ENCODE data around the gene GTF3C6.
"Not testable (repeated sequence)": the region's sequence is repeated elsewhere in the genome, so short reads cannot be mapped to it uniquely, and the experiment has no call there.

GTF3C6 gene, protein sequence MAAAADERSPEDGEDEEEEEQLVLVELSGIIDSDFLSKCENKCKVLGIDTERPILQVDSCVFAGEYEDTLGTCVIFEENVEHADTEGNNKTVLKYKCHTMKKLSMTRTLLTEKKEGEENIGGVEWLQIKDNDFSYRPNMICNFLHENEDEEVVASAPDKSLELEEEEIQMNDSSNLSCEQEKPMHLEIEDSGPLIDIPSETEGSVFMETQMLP
- total RNA-seq, result 23.7 to 27.3 reads per million in 2 donors

DNA sequence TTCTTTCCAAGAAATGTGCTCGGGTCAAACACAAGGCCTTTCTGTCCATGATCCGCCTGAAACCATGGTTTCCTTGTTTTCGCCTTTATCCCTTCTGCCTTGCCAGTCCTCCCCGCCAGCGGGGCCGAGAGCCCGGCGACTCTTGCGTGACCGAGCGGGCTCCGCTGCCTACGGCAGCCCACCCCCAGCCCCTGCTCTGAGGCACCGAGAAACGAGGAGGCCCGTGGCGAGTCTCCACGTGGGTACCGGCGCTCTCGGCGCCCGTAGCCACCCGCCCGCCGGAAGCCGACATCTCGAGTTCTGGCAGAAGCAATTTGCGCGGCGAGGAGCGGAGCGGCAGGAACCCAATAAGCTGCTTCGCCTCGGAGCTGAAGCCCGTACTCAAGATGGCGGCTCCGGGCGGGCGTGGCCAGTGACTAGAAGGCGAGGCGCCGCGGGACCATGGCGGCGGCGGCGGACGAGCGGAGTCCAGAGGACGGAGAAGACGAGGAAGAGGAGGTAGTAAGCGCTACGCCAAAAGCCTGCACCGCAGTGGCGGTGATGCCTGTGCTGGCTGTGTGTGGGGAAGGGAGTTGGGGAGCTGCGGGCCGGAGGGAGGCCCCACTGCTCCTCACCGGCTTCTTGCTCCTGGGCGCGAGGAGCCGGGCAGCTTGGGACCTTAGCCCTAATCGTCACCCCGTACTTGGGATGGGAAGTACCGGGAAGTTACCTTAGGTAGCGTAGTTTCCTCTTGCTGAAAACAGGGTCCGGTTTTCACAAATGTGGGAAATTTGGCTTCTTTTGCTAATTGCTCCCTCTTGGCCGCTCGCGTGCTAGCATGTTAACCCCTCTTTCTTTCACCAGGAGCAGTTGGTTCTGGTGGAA lies at the start of gene GTF3C6:
Gene GTF3C6, plus strand, starts transcription at position 378 of the 864 bp plus-strand sequence. Its CDS starts 64 bp downstream, at position 442.
- peak; percentile 84 for DNase-seq

DNA sequence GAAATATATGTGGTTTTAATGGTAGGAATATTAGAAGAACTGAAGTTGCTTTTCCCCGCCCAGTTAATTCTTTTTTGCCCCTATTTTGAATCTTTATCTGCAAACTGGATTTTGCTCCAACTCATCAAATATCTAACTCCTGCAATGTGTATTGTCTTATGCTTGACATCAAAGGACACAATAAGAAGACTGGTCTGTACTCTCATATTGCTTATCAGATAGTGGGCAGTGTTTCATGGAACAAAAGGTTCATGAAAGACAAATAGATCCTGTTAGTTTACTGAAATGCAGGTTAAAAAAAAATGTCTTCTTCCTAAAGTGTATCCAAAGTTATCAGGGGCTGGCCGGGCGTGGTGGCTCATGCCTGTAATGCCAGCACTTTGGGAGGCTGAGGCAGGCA lies 27.7 kb upstream of the GTF3C6 start:
- no peak for DNase-seq

GRCh38 chr6:110933912-110934311 lies 24.6 kb upstream of the GTF3C6 start:
- DNase-seq, result no peak

GRCh38 chr6:110934381-110934898 lies 24.1 kb upstream of the GTF3C6 start:
- DNase-seq, result no peak

GRCh38 chr6:110935171-110935570 lies 23.3 kb upstream of the GTF3C6 start:
- no peak for DNase-seq

DNA sequence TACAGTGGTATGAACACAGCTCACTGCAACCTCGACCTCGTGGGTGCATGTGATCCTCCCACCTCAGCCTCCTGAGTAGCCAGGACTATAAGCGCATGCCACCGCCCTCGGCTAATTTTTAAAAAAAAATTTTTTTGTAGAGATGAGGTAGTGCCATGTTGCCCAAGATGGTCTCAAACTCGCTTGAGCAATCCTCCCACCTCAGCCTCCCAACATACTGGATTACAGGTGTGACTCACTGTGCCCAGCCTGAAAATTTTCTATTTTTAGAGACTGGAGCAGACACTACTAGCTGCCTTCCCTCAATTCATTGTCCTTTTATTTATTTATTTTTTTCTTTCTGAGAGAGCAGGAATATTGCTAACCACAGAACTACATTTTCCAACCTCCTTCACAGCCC lies 20.3 kb upstream of the GTF3C6 start:
- DNase-seq, result no peak

- no peak for DNase-seq
Observed at GRCh38 chr6:110939429-110940200, 18.9 kb upstream of the GTF3C6 start.

DNA sequence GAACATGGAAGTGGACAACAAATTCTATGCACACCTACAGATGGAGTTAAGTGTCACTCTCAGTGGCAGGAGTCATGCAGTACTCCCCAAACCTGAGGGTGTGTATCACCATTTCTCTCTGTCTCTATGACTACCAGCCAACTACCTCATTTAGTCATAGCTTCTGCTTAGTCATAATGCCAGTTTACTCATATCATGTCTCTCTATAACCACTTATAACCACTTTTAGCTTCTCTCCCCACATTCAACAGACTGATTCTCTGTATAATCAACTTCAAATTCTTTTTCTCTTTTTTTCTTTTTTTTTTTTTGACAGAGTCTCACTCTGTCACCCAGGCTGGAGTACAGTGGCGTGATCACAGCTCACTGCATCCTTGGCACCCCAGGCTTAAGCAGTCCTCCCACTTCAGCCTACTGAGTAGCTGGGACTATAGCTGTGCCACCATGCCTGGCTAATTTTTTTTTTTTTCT lies 13.8 kb upstream of the GTF3C6 start:
- no peak for DNase-seq

DNA sequence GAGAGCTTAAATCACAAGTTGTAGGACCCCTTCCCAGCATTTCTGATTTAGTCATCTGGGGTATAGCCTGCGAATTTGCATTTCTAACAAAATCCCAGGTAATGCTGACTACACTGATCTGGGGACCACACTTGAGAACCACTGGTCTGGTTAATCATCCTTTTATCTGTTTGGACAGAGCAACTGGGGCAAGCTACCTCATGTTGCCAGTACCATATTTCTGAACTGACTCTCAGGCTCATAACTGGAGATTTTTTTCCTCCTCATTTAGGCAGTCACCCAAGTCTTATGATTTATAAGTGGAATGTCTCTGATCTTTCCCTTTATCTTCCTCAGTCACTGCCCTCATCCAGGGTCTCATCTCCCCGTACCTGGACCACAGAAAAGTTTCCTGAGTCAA lies 12.0 kb upstream of the GTF3C6 start:
- no peak for DNase-seq

- DNase-seq, result no peak
Observed at GRCh38 chr6:110949679-110950285, 8.7 kb upstream of the GTF3C6 start.

DNA sequence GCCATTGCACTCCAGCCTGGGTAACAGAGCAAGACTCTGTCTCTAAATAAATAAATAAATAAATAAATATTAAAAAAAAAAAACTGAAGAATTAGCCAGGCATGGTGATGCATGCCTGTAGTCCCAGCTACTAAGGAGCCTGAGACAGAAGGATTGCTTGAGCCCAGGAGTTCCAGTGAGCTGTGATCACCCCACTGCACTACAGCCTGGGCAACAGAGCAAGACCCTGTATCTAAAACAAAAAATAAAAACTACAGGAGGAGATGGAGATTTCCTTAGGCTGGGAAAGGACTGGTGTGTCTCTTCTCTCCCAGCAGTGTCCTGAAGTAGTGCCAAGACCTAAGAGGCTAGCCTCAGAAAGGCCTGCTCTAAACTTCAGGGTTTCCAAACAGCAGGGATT lies 8.1 kb upstream of the GTF3C6 start:
- DNase-seq, result no peak

GRCh38 chr6:110951008-110951407 lies 7.5 kb upstream of the GTF3C6 start:
- no peak for DNase-seq

DNA sequence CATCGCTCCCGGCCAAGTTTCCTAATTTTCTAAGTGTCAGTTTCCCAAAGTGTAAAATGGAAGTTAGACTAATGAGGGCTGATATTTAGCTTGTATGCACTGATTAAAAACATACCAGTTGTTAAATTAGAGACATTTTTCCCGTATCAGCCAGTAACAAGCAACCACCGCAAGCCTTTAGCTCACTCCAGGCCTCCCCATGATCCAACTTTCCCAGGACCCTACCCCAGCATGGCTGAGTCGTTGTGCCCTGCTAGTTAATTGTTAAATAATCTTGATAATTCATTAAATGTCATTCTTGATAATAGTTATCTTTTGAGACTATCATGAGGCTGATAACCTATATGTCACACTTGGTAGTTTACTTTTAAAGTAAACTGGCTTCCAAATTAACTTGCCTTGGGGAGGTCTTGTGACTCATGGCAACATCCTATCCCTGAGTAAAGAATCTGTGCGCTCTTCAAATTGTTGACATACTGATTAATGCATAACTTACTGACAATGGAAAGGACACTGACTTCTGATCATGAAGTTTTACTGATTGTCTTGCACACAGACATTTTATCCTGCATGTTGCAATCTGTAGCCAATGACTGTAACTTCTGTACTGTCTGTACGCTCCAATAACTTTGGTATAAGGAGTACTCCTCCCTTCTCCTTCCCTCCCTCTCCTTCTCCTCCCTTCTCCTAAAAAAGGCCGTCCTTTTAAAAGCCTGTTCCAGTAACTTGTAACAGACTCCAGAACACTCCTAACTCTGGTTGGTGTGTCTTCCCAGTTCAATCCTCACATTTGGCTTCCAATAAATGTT lies 6.3 kb upstream of the GTF3C6 start:
- no peak for DNase-seq

GRCh38 chr6:110953633-110954303 lies 4.7 kb upstream of the GTF3C6 start:
- DNase-seq, result no peak

DNA sequence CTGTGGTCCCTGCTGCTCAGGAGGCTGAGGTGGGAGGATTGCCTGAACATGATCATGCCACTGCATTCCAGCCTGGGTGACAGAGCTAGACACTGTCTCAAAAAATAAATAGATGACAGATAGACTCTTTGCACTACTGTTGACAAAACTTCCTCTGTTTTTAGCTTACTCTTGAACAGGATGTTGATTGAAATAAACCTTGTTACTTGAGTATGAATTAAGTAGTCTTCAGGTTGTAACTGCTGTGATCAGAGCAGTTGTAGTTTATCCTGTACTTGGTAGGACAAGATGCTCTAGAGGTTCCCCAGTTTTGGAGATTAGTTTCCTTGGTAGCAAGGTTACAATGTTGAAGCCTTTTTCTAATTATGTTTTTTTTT lies 1.5 kb downstream of the GTF3C6 start:
- no peak for DNase-seq

DNA sequence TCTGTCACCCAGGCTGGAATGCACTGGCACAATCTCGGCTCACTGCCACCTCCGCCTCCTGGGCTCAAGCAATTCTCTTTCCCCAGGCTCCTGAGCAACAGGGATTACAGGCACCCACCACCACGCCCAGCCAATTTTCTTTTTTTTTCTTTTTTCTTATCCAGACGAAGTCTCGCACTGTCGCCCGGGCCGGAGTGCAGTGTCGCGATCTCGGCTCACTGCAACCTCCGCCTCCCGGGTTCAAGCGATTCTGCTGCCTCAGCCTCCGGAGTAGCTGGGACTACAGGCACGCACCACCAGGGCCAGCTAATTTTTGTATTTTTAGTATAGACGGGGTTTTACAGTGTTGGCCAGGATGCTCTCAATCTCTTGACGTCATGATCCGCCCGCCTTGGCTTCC lies 4.1 kb downstream of the GTF3C6 start:
- not testable (repeated sequence) for DNase-seq

- no peak for DNase-seq
Observed at GRCh38 chr6:110965629-110966229, 7.2 kb downstream of the GTF3C6 start.

GRCh38 chr6:110968661-110969060 lies 10.2 kb downstream of the GTF3C6 start:
- not testable (repeated sequence) for DNase-seq

DNA sequence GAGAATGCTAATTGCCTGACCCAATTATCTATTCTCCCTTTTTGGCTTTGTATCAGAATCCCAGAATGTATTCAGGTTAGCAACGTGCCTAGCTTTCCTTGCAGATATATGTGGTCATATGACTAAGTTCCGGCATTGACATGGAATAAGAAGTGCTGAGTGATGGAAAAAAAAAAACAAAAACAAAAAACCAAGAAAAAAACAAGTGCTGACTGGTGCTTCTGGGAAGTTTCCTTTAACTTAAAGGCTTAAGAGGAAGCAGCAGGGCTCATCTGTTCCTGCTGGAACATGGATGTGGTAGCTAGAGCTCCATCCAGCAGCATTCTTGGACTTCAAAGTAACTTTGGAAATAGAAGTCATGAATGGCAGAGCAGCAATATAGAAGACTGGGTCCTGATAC lies 13.0 kb downstream of the GTF3C6 start:
- DNase-seq, result no peak

DNA sequence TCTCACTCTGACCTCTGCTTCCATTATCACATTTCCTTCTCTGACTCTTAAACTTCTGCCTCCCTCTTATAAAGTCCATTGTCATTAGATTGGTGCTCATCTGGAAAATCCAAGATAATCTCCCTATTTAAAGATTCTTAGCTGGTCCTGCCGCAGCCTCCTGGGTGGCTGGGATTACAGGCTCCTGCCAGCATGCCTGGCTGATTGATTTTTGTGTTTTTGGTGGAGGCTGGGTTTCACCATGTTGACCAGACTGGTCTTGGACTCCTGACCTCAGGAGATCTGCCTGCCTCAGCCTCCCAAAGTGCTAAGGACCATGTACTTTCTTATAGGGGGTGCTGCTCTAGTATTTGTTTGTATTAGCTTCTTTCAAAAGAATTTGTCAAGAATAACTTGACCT lies 18.1 kb downstream of the GTF3C6 start:
- DNase-seq, result no peak
